ENCODE measurements around the gene RASD1.

GRCh38 chr17:17537311-17538099 is 41.3 kb upstream of the RASD1 start:
- TF ChIP-seq CTCF (IDR thresholded peaks at IDR 0.05) (no peak), POLR2A (IDR thresholded peaks at IDR 0.05) (no peak)
